ENCODE results near the gene FAM24A. TPM values are rescaled to one million over a fixed set of nuclear protein-coding genes. Genes with fewer than 3 reads are reported as not detected.

The FAM24A gene
- total RNA-seq, 1 experiment from 2014 or later = not detected

Other genes with a start within 250 kb of the FAM24A start
- not detected in 2 replicates for gene C10orf120, start 210.8 kb upstream of the FAM24A start, total RNA-seq (2014; rRNA removed; shearing (Covaris generic); ENCODE audit: low replicate concordance)
- 1.1 and 1.2 TPM in 2 replicates for gene CUZD1, start 64.8 kb upstream of the FAM24A start, total RNA-seq (2014; rRNA removed; shearing (Covaris generic); ENCODE audit: low replicate concordance)
- 11.6 and 16.3 TPM in 2 replicates for gene FAM24B, start 31.0 kb upstream of the FAM24A start, total RNA-seq (2014; rRNA removed; shearing (Covaris generic); ENCODE audit: low replicate concordance)
- gene C10orf88, start 43.6 kb downstream of the FAM24A start, total RNA-seq (2014; rRNA removed; shearing (Covaris generic); ENCODE audit: low replicate concordance) = 17.0 and 18.0 TPM in 2 replicates
- 8.0 and 13.8 TPM in 2 replicates for gene PSTK, start 69.8 kb downstream of the FAM24A start, total RNA-seq (2014; rRNA removed; shearing (Covaris generic); ENCODE audit: low replicate concordance)
- gene IKZF5, start 98.2 kb downstream of the FAM24A start, total RNA-seq (2014; rRNA removed; shearing (Covaris generic); ENCODE audit: low replicate concordance) = 5.4 and 14.8 TPM in 2 replicates
- 5.8 and 7.8 TPM in 2 replicates for gene ACADSB, start 98.4 kb downstream of the FAM24A start, total RNA-seq (2014; rRNA removed; shearing (Covaris generic); ENCODE audit: low replicate concordance)
- gene HMX3, start 225.4 kb downstream of the FAM24A start, total RNA-seq (2014; rRNA removed; shearing (Covaris generic); ENCODE audit: low replicate concordance) = not detected in 2 replicates
- gene HMX2, start 237.5 kb downstream of the FAM24A start, total RNA-seq (2014; rRNA removed; shearing (Covaris generic); ENCODE audit: low replicate concordance) = not detected in 2 replicates
- 183 and 393 TPM in 2 replicates for gene BUB3, start 243.8 kb downstream of the FAM24A start, total RNA-seq (2014; rRNA removed; shearing (Covaris generic); ENCODE audit: low replicate concordance)

Data from Karpas-422 (cell line).